Inflammatory macrophage treated with lipopolysaccharide for 4 hours (primary cell): ENCODE results near the gene SLC35A3.
"Not testable (repeated sequence)": the region's sequence is repeated elsewhere in the genome, so short reads cannot be mapped to it uniquely, and the experiment has no call there.

Experiments used
- DNase-seq: peaks from one replicate; pipeline ENCODE4 v3.0.0-alpha.2; 2020

Gene SLC35A3

DNA sequence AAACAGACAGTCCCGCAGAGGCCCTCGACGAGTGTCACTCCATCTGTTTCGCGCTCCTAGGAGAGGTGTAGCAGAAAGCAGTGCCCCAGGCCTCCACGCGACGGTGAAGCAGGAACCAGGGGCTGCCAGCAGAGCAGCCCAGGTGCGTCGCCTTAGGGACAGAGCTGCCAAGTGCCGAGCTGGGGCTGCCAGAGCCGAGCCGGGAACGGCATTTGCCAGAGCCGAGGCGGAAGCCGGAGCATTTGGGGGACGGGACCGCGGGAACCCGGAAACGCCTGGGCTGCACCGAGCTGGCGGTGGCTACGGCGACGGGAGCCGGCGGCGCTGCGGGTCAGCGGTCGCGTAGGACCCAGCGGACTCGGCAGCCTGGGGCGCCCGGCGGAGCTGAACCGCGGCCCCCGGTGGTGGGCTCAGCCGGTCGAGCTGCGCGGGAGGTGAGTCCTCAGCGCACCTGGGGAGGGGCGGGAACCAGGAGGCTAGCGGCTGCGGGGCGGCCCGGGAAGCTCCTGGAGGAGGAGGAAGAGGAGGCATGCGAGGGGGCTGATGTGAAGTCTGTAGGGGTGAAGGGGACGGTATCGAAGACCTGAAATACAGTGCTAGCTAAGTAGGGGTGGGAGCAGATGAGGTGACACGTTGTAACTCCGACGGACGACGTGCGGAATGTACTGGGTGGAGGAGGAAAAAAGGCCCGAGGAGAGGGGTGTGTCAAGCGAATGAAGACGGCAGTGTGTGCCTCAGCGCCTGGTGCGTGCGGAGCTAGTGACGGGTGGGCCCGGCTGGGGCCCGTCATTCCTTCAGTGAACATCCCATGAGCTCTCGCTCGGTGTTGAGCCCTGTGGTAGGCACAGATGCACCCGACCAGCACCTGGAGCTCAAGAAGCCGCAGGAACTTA lies at the start of gene SLC35A3:
Gene SLC35A3, plus strand, starts transcription at position 268 of the 893 bp plus-strand sequence. CDS start 23,559 bp downstream, outside the sequence.
- peak; percentile 74 for DNase-seq

GRCh38 chr1:99934801-99935200 lies 35.0 kb upstream of the SLC35A3 start:
- DNase-seq = no peak

DNA sequence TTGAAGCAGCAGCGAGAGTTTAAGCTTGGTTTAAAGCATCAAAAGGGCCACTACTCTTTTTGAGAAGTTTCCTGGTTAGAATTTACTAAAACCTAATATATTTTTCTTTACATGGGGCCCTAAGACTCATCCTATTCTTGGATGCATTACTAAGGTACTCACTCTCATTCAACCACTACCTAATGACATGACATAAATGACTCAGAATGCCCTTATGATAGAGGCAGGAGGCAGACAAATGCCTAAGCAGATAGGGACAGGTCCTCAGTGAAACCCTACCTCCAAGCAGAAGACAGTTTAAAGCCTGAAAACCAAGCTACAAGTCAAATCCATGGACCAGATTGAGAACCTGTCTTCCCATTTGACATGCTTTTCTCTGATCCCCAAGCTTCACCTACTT lies 34.3 kb upstream of the SLC35A3 start:
- DNase-seq = no peak

GRCh38 chr1:99936071-99936470 lies 33.7 kb upstream of the SLC35A3 start:
- DNase-seq = no peak

- DNase-seq = no peak
These were observed 27.1 kb upstream of the SLC35A3 start for GRCh38 chr1:99942723-99943122.

DNA sequence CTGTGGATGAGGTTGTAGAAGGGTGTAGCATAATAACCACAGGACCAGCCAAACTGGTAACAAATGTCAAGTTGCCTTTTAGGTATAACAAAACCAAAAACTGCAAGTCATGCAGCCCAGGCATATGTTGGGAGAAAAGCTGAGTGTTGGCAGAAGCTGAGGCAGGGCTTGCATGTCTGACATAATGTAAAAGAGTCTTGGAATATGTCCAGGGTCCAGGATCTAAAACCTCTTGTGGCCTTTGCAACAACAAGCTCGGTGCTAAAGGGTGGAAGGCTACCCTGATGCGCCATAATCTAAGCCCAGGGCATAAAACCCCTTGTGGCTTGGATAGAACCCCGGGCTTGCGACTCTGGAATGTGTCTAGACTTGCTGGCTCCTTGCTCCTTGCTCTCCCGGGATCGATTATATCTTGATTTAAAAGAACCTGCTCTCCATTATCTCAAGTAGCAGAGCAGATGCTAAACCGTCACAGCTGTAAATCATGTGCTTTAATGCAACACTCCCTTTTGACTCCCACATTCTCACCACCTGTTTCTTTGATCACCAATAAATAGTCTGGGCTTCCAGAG lies 26.5 kb upstream of the SLC35A3 start:
- no peak for DNase-seq

DNA sequence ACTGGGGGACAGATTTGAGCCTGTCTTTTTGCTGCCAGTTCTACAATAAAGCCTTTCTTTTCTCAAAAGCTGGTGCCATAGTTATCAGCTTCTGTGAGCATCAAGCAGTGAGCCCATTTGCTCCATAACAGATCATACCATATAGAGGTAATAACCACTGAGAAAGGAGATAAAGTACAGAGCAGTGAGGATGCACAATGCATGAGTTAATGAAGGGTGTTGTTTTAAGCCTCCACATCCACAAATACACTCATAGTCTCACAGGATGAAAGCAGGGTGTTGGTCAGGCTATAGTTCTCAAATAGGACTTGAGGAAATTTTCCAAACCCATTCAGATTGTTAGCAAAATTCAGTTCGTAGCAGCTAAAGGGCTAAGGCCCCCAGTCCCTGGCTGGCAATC lies 25.6 kb upstream of the SLC35A3 start:
- DNase-seq = no peak

GRCh38 chr1:99945174-99945573 lies 24.6 kb upstream of the SLC35A3 start:
- DNase-seq = no peak

DNA sequence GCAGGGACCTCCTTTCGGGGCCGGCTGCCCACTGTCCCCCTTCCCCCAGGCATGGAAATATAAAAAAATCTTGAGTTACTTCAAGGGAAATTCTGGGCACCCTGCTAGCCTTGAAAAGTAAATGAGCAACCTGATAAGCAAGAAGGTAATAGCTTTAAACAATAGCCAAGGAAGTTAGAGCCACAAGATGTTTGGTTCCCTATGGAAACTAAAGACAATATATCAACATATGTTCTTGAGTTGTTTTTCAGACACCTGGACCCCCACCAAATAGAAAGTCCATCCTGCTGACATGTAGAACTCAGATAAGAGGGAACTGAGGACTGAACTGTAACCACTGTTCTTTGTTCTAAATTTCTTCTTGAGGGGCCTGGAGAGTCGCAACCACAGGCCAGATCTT lies 19.3 kb upstream of the SLC35A3 start:
- DNase-seq = no peak

- no peak for DNase-seq
These were observed 17.3 kb upstream of the SLC35A3 start for GRCh38 chr1:99952522-99952921.

DNA sequence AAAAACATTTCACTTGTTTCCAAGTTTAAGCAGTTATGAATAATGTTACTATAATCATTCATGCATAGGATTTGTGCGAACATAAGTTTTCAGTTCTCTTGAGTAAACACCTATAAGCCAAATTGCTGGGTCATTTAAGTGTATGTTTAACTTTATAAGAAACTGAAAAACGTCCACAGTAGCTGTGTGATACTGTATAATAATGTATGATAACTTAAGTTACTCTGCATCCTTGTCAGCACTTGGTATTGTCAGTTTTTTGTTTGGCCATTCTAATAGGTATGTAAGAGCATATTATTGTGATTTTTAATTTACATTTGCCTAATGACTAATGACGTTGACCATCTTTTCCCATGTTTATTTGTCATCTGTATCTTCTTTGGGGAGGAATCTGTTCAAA lies 14.4 kb upstream of the SLC35A3 start:
- no peak for DNase-seq

- no peak for DNase-seq
These were observed 13.0 kb upstream of the SLC35A3 start for GRCh38 chr1:99956755-99957154.

DNA sequence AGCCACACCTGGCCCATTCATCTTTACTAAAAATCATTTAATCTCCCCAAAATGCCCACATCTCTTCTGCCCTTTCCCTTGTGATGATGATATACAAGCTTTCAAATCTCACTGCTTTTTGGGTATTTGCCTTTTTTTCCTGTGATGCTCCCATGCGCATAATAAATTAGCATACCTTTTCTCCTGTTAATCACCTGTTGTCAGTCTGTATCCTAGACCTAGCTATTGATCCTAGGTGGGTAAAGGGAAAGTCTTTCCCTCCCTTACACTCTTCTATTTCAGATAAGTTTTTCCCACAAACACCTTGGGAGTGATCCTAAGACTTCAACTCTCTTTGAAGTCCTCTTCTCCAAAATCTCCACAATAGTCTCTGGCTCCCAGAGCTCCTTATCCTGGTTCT lies 12.0 kb upstream of the SLC35A3 start:
- DNase-seq = no peak

DNA sequence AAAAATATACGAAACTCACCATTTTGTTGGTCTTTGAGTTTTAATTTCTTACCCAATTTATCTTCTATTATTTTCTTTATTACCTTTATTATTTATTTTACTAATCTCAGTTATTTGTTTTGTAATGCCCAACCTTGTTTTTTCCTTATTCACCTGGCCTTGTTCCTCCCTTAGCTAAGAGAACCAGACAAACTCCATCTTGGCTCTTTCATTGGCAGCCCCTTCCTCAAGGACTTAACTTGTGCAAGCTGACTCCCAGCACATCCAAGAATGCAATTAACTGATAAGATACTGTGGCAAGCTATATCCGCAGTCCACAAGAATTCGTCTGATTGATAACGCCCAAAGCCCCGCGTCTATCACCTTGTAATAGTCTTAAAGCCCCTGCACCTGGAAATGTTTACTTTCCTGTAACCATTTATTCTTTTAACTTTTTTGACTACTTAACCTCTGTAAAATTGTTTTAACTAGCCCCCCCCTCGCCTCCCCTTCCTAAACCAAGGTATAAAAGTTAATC lies 10.5 kb upstream of the SLC35A3 start:
- not testable (repeated sequence) for DNase-seq

DNA sequence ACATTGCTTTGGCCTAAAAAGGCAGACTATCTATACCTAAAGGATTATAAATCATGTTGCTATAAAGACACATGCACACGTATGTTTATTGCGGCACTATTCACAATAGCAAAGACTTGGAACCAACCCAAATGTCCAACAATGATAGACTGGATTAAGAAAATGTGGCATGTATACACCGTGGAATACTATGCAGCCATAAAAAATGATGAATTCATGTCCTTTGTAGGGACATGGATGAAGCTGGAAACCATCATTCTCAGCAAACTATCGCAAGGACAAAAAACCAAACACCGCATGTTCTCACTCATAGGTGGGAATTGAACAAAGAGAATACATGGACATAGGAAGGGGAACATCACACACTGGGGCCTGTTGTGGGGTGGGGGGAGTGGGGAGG lies 9.5 kb upstream of the SLC35A3 start:
- DNase-seq = not testable (repeated sequence)

DNA sequence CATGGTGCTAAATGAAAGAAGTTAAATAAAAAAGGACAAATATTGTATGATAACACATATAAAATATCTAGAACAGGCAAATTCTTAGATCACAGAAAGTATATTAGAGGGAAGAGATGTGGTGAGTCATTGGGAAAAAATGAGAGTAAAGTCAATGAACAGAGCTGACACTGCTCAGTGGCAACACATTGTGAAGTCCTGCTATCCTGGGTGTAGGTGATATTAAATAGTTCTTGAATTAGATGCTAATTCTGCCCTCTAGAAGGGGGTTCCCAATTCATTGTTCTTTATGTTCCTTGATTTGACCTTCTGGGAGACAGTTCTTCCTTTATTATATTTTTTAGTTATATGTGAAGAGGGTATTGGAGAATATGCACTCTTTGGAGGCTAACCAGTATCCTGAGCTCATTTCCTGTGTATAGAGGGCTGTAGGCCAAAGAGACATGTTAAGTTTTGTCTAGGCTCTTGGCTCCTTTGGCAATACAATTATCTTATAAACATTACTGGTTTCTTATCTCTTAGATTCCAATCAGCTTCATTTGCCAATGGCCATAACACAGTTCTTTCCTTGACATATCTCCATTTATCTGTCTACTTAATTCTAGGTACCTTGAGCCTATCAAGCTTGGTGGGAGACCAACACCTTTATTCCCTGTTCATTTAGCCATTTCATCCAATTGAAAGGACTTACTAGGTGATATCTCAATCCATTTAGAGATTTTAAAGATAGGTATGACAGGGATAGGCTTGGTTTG lies 6.6 kb upstream of the SLC35A3 start:
- DNase-seq = no peak

- DNase-seq = no peak
These were observed 5.0 kb upstream of the SLC35A3 start for GRCh38 chr1:99964806-99965205.

- no peak for DNase-seq
These were observed 4.0 kb upstream of the SLC35A3 start for GRCh38 chr1:99965646-99966375.

DNA sequence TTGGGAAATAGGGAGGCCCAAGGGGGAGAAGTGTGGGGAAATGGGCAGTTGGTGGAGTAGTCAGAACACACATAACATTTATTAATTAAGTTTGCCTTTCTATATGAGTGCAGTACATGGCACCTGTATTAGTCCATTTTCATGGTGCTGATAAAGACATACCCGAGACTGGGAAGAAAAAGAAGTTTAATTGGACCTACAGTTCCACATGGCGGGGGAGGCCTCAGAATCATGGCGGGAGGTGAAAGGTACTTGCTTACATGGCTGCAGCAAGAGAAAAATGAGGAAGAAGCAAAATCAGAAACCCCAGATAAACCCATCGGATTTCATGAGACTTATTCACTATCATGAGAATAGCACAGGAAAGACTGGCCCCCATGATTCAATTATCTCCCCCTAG lies 1.6 kb upstream of the SLC35A3 start:
- no peak for DNase-seq

DNA sequence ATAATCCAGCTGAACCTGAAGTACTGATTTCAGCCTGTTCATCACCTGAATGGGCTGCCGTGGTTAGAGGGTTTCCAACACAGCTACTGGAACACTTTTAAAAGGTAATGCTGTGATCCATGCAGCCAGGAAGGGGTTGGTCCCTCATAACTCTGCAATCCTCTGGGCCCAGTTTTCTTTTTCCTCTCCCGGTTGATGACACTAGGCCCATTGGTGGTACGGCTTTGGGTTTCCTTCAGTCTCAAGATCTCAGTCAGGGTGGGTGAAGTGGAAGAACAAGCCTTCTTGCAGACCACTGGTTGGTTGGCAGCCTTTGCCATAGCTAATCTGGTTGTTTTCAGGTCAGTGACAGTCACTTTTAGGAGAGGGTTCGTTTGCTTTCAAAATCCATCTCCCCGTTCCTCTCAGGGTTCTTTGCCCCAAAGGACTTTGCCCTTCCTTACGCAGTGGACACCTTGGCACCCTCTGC lies 502 bp upstream of the SLC35A3 start:
- DNase-seq = peak; percentile 4

DNA sequence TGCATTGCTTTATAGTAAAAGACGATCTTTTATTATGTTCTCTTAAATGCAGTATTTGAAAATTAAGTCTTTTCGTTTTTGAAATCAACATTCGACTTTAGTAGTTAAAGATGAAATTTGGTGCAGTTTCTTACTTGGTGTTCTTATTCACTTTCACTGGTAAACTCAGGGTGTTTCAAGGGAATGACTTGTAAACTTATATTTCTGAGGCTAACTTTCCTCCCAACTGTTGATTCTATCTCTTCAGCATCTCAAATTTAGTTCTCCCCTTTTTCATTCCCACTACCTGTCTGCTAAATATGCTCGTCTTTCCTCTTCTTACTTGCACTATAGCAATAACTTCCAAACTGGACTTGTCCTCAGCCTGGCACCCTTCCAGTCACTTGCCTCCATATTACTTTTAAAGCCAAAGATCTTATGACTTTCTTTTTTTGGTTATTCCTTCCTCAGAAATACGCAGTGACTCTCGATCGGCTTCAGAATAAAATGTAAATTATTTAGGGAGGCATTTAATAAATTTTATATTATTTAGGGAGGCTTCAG lies 988 bp downstream of the SLC35A3 start:
- no peak for DNase-seq

- DNase-seq = not testable (repeated sequence)
These were observed 2.3 kb downstream of the SLC35A3 start for GRCh38 chr1:99972066-99972465.
